Hematopoietic multipotent progenitor cell treated with erythropoietin and hydrocortisone succinate and interleukin-3 and kit ligand, for 15 days (in vitro differentiated cells): ENCODE measurements around the gene SLC6A7.

Experiments
- DNase-seq: peaks from one replicate; pipeline ENCODE4 v3.0.0-alpha.2; 2015; ENCODE audit warnings: low spot score

SLC6A7 gene

GRCh38 chr5:150155258-150156026, 34.4 kb upstream of the SLC6A7 start, which contains the start of gene PDGFRB:
Gene PDGFRB (minus strand): TSS chr5:150155845. CDS start chr5:150137047, 18,798 bp downstream.
- DNase-seq, result no peak

- no peak for DNase-seq
Measured at GRCh38 chr5:150156027-150156368, 33.9 kb upstream of the SLC6A7 start.

GRCh38 chr5:150156540-150156939, 33.3 kb upstream of the SLC6A7 start:
- DNase-seq, result no peak

GRCh38 chr5:150157168-150157567, 32.7 kb upstream of the SLC6A7 start:
- no peak for DNase-seq

GRCh38 chr5:150158170-150158949, 31.5 kb upstream of the SLC6A7 start:
- DNase-seq, result no peak

GRCh38 chr5:150159031-150159430, 30.8 kb upstream of the SLC6A7 start:
- no peak for DNase-seq

- DNase-seq, result no peak
Measured at GRCh38 chr5:150159741-150160179, 30.1 kb upstream of the SLC6A7 start.

GRCh38 chr5:150160448-150161081, 29.3 kb upstream of the SLC6A7 start:
- DNase-seq, result no peak

- peak; percentile 63 for DNase-seq
Measured at GRCh38 chr5:150161242-150162141, 28.4 kb upstream of the SLC6A7 start.

- no peak for DNase-seq
Measured at GRCh38 chr5:150162142-150162513, 27.7 kb upstream of the SLC6A7 start.

- DNase-seq, result no peak
Measured at GRCh38 chr5:150163035-150163434, 26.8 kb upstream of the SLC6A7 start.

GRCh38 chr5:150163547-150164059, 26.3 kb upstream of the SLC6A7 start:
- no peak for DNase-seq

- no peak for DNase-seq
Measured at GRCh38 chr5:150164211-150164980, 25.5 kb upstream of the SLC6A7 start.

- DNase-seq, result no peak
Measured at GRCh38 chr5:150166037-150166649, 23.7 kb upstream of the SLC6A7 start.

GRCh38 chr5:150166650-150167511, 23.0 kb upstream of the SLC6A7 start, which contains the start of gene CDX1:
Gene CDX1 (plus strand): TSS chr5:150166778. CDS start chr5:150166877, 99 bp downstream.
- DNase-seq, result no peak

- no peak for DNase-seq
Measured at GRCh38 chr5:150167512-150167850, 22.4 kb upstream of the SLC6A7 start.

- no peak for DNase-seq
Measured at GRCh38 chr5:150167908-150168307, 22.0 kb upstream of the SLC6A7 start.

GRCh38 chr5:150168864-150169263, 21.0 kb upstream of the SLC6A7 start:
- DNase-seq, result no peak

- no peak for DNase-seq
Measured at GRCh38 chr5:150172145-150172544, 17.7 kb upstream of the SLC6A7 start.
